Measurements from ENCODE around the gene COLEC12.

The COLEC12 gene

DNA sequence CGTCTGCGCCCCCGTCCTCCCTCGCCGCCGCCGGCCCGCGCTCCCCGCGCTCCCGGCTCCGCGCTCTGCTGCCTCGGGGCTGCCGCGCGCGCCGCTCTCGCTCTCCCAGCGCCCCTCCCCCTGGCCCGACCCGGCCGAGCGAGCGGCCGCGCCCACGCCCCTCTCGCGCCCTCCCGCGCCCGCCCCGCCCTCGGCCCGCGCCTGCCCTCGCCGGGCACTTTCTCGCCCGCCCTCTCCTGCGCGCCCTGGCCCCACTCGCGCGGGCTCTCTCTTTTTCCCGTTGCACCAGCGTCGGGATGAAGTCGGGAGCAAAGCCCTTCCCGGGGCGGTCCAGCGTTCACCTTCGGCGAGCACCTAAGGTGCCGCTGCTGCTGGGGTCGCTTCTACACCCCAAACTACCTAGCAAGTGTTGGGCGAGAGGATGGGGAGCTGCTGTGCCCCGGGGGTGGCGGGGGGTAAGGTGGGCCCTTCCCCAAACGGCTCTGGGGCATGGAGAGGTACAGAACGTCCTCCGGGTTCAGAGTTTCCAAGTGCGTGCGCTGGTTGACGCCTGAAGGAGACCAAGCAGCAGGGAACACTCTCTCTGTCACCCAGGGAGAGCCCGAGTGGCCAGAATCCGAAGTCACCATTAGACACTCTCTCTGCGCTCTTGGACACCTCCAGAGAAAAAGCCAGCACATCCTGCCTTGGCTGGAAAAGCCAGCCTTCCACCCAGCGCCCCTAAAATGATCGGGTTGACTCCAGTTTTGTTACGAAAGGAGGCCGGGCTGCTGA, at the start of gene COLEC12:
COLEC12 (minus strand) TSS at position 70 of the 774 bp plus-strand sequence. CDS start 187 bp downstream, outside the sequence.
- TF ChIP-seq, protein P1, sequence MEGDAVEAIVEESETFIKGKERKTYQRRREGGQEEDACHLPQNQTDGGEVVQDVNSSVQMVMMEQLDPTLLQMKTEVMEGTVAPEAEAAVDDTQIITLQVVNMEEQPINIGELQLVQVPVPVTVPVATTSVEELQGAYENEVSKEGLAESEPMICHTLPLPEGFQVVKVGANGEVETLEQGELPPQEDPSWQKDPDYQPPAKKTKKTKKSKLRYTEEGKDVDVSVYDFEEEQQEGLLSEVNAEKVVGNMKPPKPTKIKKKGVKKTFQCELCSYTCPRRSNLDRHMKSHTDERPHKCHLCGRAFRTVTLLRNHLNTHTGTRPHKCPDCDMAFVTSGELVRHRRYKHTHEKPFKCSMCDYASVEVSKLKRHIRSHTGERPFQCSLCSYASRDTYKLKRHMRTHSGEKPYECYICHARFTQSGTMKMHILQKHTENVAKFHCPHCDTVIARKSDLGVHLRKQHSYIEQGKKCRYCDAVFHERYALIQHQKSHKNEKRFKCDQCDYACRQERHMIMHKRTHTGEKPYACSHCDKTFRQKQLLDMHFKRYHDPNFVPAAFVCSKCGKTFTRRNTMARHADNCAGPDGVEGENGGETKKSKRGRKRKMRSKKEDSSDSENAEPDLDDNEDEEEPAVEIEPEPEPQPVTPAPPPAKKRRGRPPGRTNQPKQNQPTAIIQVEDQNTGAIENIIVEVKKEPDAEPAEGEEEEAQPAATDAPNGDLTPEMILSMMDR (IDR thresholded peaks at IDR 0.05) = no peak

DNA sequence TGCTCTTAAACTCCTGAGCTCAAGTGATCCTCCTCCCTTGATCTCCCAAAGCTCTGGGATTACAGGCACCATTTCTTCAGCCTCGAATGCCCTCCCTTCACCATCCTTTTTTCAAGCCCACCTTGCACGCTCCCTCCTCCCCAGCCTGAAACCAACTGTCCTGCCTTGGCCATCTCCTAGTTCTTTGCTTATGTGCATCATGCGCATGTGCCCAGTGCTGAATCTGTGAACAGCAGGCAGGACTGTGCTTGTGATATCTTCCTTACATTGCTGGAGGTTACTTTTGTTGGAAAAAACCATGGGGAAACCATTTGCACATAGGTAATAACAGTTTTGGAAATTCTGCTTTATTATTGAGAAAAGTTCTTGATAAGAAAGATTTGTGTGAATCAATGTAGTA, 49.5 kb upstream of the COLEC12 start:
- TF ChIP-seq, protein P1 (IDR thresholded peaks at IDR 0.05) = no peak

DNA sequence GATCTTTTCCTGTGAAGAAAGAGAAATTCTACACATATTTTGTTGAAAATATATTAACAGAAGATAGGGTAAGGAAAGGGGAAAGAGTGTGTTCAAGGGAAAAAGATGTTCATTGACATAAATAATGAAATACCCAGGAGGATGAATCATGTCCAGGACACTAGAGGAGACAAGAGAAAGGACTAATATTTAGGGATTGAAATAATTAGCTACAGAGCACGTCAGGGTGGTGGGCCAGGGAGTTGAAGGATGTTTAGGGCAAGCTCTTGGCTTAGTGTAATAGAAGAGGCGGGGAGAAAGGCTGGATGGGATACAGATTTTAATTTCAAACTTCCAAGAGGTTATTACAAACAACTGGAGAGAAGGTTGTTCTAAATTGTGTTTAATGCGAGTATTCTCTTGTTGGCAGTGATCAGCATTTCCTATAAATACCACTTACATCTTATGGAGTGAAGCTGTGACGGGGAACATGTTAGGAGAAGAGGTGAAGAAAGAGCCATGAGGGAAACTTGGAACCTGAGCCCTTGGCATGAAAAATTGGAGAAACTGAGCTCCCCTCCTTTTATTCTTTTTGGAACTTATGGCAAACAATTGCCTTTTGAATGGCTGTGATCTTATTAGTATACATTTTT, 43.1 kb upstream of the COLEC12 start:
- TF ChIP-seq, protein P1 (IDR thresholded peaks at IDR 0.05) = no peak

DNA sequence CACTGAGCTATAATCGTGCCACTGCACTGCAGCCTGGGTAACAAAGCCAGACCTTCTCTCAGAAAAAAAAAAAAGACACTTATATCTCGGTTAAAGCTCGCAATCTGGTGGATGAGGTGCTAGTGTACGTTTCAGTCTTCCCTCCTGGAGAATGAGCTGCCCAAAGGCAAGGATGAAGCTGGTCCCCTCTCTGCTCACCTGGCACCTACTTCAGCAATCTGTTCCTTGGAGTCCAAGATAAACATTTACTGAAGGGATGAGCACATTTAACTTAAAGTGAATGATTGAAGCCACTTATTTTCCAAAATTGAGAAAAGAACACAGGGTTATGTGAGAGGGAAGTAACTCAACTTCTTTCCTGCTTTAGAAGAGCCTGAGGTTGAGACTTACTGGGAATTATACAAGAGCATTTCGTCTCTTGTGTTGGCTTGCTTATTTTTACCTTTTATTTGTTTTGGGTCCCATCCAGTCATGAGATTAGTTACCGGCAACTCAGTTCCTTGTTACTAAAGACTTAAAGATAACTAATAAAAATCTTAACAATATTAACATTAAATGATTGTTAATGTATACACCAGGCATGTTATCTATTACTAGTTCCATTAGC, 33.6 kb upstream of the COLEC12 start:
- TF ChIP-seq, protein P1 (IDR thresholded peaks at IDR 0.05) = no peak

DNA sequence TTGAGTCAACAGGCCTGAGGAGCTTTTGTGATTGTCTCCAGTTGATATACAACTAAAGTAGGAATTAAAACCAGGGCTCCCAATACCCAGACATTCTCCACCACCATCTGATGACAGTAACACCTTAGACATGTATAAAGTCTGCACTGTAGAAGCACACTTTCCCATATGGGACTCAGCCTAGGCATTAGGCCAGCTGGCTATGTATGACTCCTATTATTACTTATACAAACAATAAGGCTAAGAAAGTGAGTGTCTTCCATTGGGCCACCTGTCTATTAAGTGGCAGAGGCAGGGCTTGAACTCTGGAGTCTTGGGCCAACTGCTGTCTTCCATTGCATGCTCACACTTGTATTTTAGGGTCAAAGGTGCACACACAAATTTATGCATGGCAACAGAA, 32.1 kb upstream of the COLEC12 start:
- TF ChIP-seq, protein P1 (IDR thresholded peaks at IDR 0.05) = no peak

DNA sequence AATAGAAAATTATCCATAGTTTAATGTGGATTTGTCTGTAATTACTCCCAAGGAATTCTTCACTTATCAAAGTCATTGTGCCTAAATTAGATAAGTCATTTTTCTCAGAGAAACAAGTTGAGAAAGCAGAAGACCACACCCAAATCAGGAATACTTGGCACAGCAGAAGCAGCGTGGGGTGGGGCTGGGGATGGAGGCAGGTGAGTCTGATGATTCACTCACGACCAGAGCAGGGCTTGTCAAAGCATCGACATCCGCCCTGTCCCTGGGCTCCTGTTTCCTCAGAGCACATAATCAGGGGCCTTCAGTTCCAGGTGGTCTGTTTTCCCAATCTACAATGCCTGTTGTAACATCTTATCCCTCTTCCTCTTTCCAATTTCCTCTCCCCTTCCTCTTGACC, 31.5 kb upstream of the COLEC12 start:
- TF ChIP-seq, protein P1 (IDR thresholded peaks at IDR 0.05) = no peak

DNA sequence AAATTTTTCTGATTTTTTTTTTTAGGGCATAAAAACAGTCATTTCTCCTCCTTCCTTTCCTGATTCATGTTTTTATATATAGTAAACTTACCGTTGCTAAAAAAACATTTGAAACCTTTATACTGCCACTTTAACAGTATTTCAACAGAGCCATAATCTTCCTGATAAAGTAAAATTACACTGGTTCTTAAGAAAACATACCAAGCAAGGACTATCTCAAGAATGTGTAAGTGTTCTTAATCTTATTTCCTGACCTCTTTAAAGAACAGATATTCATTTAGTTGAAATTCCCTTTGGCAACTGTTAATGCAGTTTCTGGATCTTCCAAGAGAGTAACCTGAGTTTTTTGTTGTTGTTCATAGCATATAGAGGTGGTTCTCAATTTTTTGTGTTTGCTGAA, 26.6 kb upstream of the COLEC12 start:
- TF ChIP-seq, protein P1 (IDR thresholded peaks at IDR 0.05) = no peak

Measured in LNCAP (cell line).